ENCODE measurements around the gene DTNBP1.

DTNBP1 gene

DNA sequence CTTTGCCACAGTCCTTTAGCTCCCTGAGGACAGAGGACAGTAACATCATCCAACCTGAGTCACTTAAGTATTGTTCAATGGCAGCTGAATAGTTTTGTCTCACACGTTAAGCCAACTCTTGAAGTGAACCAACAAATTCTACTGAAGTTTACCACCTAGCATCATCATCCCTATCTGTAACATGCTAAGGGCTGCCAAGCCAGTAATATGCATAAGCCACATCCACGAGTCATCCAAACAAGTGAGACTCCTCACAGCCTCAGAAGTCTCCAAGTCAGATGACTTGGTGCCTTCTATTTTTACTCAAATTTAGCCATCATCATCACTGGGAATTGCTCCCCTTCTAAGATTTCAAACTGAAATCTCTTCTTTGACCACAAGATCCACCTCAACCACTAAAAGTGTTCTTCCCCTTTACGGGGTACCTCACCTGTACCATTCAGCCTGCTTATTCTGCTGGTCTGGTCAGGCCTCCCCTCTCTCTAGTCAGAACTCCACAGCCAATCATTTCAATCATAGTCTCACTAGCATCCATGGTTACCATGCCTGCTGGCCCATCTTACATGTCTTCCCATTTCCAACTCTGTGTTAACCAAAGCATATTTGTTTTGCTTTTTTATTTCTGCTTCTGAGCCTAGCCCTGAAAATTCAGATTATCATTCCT is 73.7 kb downstream of the DTNBP1 start:
- DNase-seq (ENCODE audit: low spot score) = peak; percentile 79

DNA sequence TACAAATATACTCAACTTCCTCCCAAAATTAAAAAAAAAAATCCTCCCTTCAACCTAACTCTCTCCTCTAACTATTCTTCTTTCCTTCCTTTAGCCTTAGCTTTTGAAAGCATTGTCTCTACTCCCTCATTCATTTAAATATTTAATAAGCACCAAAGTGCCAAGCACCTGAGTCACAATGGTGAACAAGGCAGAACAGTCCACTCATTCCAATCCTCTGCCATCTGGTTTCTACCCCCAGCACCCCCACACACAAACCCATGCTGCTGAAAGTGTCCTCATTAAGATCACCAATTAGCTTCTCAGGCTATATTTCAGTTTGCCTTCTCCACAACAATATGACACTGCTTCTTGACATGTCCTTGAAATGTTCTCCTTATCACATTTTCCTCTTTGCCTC is 76.3 kb downstream of the DTNBP1 start:
- peak; percentile 38 for DNase-seq (ENCODE audit: low spot score)

DNA sequence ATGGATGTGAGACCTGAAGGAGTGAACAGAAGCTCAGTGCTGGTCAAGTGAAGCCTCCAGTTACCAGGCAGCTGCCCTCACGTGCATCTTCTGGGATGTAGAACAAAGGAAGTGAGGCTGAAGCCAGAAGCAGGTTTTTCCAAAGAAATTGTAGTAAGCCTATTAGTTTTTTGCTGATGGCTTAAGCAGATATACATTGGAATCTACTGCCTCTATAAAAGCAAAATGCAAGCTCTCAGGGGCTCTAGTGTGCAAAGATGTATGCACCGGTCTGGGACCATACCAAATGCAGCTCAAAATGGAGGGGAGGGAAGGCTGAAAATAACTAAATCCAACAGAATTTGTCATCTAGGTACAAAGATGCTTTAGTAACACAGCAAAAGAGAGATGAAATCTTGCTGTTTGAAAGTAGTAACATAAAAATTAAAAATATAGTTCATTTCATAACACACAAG is 77.0 kb downstream of the DTNBP1 start:
- DNase-seq (ENCODE audit: low spot score) = no peak

DNA sequence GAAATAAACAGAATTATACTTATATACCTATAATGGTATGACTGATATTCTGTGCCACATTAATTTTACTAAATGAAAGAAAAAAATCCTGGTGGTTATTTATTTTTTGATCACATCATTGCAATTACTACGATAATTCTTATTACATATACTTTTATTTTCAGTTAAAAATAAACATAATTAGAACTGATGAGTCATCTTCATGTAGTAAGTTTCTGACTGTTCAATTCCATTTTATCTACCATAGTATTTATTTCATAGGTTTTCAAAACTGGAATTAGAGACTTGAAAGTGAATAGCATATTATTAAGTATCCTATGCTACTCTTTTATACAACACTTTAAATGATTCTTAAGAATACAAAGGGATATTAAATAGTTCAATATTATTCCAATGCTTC is 80.3 kb downstream of the DTNBP1 start:
- DNase-seq (ENCODE audit: low spot score) = no peak

DNA sequence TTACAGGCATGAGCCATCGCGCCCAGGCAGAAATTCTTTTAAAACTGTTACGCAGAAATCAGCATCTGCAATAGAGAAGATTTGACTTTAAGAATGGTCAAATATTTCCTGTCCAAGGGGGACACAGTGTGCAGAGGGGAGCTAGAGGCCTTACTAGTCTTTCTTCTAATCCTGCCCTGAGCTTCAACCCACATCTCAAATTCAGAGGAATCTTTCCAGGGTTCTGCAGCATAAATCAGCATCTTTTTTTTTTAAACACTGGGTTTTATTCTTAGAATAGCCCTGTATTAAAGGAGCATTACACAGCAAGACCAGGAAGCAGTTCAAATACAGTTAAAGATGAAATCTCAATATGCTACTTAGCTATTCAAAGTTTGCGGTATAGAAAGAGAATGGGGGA is 81.1 kb downstream of the DTNBP1 start:
- DNase-seq (ENCODE audit: low spot score) = no peak

DNA sequence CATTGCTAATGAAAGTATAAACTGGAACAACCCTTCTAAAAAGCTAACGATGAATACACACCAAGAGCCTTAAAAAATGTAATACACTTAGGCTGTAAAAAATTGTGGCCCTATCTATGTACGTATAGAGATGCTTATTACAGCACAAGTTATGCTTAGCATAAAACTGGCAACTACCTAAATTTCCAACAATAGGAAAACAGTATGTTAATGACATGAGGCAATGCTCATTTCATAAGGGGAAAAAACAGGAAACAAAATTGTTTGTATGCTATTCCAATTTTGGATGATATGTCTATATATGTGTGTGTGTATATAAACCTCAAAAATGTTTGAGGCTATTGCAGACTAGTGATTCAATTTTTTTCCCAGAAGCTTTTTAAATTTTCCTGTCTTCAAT is 82.5 kb downstream of the DTNBP1 start:
- DNase-seq (ENCODE audit: low spot score) = no peak

DNA sequence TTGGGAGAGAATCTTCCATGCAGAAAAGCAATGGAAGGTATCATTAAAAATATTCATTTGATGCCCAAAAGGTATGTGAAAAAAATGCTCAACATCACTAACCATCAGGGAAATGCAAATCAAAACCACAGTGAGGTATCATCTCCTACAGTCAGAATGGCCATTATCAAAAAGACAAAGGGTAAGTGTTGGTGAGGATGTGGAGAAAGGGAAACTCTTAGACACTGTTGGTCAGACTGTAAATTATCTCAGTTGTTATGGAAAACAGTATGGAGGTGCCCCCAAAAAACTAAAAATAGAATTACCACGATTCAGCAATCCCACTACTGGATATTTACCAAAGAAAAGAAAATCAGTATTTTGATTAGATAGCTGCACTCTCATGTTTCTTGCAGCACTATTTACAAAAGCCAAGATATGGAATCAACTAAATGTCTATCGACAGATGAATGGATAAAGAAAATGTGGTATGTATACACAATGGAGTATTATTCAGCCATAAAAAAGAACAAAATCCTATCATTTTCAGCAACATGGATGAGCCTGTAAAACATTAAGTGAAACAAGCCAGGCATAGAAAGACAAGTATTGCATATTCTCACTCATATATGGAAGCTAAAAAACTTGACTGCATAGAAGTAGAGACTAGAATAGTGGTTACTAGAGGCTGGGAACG is 84.0 kb downstream of the DTNBP1 start:
- DNase-seq (ENCODE audit: low spot score) = no peak

DNA sequence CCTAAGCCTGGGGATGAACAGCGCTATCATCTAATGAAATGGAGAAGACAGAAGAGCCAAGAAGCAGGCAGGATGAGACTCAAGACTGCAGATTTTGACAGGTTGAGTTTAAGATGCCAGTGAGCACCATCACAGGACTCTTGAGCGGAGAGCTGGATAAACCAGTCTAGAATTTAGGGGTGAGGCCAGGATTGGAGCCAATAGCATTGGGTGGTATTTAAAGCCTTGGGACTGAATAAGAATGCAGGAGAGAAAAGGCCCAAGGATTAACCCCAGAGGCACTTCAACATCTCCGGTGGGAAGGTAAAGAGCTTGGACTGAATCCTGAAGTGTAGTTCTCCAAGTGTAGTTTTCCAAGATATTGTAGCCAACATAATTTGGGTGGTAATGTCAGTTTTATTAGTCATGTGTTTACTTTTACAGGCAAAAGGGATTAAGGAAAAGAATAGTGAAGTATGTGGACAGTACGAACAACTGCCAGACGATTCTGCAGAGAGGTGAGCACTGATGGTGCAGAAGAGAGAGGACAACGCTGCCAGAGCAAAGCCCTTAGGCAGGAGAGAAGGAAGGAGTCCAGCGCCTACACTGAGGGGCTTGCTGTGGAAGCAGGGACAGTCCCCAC is 85.2 kb downstream of the DTNBP1 start:
- DNase-seq (ENCODE audit: low spot score) = no peak

DNA sequence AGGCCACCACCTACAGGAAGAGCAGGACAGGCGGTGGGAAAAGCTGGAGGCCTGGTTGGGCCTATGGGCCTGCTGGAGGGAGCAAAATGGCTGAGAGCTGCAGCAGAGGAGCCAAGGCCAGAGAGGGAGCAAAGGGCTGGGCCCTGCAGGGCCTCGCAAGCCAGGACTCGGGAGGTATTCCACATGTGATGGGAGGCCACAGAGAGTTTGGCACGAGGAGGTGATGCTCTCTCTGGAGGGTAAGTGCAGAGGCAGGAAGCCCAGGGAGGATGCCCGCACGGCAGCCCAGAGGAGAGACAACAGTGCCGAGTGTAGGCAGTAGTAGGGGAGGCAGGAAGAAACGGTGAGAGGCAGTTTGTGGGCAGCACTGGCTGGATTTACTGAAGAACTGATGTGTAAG is 85.7 kb downstream of the DTNBP1 start:
- DNase-seq (ENCODE audit: low spot score) = no peak

DNA sequence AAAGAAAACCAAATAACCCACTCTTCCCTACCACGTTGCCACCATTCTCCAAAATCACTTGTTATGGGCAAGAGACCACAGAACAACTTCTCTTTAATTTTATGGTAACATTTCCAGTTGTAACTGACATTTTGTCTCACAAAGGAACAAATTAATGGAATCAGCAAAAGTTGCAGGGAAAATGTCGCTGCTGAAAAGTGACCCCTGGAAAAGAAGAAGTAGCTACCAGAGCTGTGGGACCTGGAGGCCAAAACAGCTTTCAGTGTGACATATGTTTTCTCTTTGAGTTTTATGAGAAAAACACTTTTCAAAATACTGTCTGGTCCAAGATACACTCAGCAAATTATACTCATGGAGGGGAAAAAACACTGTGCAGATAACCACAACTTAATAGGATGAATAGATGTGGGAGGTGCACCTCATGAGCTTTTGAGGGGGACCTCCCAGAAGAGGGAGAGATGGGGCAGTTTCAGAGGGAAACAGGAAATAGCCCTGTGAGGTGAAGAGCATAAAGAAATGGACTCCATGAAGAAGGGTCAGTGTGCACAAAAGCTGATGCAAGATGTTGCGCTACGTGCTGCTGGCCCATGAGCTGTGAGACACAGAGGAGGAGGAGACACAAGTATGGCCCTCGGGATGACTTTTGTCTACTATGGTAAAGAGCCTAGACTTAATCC is 87.3 kb downstream of the DTNBP1 start:
- no peak for DNase-seq (ENCODE audit: low spot score)

DNA sequence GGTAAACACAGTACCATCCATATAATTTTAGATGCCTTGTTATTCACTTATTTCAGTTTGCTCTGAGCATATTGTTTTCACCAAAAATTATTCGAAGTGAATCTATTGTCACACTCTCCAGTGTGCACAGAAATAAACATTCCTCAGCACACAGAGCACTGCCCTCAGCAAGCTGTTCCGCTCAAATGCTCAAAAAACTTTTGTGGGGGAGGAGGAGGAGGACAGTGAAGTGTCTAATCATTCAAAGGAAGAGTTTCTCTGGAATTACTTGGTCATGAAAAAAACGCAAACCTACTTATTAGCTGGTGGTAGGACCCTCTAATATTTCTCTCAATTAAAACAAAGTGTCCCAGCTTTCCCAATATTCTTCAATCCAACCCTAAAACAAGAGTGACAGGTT is 88.3 kb downstream of the DTNBP1 start:
- DNase-seq (ENCODE audit: low spot score) = peak; percentile 32

DNA sequence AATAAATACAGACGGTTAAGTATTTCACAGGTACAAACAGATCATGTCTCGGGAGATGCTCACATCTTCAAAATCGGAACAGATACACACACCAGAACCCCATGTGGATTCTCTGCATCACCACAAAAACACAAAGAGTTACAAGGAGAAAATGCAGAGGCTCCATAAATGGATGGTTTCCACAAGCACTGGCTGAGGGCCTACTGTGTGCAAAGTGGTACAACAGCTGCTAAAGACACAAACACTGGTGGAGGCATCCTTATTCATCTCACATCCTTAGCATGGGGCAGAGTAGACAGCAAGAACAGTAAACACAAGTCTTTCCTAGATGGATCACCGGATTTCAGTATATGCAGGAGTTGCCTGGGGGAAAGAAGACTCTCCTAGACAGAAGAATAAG is 88.8 kb downstream of the DTNBP1 start:
- DNase-seq (ENCODE audit: low spot score) = no peak

DNA sequence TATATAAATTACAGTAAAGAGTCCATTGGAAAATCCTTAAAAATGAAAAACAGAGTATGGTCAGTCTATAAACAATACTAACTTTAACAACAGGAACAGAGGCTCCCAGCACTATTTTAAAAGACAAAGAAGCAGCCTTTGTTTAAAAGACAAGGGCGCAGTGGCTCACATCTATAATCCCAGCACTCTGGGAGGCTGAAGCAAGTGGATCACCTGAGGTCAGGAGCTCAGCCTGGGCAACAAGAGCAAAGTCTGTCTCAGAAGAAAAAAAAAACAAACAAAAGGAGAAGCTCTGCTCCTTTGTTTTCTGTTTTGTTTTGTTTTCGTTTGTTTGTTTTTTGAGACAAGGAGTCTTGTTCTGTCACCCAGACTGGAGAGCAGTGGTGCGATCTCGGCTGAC is 89.4 kb downstream of the DTNBP1 start:
- DNase-seq (ENCODE audit: low spot score) = no peak

DNA sequence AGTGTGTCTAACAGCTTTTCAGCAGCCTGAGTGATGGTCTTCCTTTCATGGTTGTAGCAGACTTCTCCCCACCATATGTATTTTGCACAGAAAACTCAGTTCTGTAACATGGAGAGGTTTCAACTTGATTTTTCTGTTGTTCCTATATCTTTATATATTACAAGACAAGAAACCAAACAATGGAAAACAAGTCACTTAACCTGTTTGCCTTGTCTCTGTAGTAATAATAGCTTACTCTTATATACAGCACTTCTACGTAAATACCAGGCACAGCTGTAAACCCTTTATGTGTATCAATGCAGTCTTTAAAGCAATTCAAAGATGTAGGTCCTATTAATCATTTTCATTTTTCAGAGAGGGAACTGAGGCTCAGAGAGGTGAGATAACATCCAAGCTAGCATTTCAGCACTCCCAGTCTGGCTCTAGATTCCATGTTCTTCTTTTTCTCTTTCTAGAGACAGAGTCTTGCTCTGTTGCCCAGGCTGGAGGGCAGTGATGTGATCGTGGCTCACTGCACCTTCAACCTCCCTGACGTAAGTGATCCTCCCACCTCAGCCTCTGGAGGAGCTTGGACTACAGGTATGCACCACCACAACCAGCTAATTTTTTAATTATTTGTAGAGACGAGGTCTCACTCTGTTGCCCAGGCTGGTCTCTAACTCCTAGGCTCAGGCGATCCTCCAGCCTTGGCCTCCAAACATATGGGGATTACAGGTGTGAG is 90.4 kb downstream of the DTNBP1 start:
- DNase-seq (ENCODE audit: low spot score) = no peak

DNA sequence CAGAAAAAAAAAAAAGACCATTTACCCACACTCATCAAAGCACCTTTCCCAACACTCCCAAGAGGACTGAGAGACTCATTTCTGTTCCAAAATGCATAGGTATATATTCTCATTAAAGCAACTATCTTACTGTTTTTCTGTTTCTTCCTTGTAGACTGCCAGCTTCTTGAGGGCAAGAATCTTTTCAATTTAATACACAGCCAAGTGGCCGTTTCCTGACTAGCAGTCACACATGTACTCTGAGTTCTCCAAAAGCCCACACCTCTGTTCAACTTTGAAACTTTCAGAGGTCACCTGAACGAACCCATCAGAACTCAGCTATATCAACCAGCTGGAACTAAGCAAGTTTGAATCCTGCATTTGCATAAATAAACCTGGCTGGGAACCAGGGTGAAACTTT is 92.7 kb downstream of the DTNBP1 start:
- DNase-seq (ENCODE audit: low spot score) = no peak

DNA sequence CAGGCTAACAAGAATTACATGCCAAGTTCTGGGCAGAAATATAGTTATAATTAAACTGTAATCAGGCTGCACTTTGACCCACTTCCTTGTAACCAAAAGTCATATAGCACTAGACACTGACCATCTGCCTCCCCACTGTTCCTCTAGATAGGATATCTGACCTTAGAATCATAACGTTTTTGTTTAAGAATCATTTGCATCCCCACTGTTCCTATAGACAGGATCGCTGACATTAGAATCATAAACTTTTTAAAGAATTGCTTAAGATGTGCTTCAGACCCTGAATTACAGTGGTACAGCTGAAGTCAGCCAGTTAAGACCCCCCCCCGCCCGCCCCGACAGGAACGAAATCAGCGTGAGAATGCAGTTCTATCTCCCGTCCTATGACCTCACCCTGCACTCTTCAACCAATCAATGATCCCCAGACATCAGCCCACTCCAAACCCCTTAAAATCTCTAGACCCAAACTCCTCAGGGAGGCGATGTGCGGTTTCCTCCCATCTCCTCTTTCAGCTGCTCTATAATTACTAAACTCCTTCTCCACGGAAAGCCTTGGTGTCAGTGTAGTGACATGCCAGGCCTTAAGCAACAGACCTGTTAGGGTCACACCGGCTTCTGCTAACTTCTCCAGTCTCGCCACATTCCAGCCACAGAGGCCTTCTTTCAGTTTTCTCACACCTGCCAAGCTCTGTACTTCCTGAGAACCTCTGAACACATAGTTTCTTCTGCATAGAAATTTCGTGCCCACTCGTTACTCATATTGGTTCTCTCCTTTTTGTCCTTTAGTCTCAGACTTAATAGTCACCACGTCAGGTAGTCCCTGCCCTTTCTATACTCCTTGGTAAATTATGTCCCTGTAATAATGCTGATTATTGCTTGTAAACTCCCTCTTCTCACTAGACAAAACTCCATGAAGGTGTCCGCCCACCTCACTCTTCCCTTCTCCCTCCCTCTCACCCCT is 93.5 kb downstream of the DTNBP1 start:
- DNase-seq (ENCODE audit: low spot score) = no peak

DNA sequence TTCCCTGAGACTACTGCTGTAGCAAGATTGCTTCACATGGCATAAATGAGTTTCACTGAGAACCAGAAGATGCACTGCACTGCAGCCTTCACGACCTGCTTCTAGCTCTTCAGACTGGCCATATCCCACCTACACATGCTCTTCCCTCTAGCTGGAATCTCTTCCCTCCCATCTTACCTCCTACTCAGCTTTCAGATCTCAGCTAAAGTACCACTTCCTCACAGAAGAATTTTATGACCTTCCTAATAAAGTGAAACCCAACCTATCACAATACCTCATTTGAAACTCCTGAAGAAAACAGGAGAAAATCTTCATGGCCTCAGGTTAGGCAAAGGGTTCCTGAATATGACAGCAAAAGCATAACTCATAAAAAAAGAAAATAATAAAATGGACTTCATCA is 99.9 kb downstream of the DTNBP1 start:
- no peak for DNase-seq (ENCODE audit: low spot score)

DNA sequence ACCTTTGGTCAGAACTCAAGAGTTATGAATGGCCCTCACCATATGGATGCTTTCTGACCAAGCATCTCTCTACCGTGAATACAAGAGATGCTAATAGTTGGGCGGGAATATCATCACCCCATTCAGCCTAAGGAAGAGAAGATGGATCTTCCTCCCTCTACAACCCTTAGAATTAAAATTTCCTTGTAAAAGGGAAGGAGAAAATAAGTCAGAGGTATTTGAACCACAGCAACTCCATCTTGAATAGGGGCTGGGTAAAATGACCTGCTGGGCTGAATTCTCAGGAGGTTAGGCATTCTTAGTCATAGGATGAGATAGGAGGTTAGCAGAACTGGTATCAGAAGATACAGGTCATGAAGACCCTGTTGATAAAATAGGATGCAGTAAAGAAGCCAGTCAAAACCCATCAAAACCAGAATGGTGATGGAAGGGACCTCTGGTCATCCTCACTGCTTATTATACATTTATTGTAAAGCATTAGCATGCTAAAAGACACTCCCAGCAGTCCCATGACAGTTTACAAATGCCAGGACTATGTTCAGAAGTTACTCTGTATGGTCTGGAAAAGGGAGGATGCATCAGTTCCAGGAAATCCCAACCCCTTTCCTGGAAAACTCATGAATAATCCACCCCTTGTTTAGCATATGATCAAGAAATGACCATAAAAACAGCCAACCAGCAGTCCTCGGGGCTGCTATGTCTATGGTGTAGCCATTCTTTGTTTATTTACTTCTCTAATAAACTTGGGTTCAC is 101.2 kb downstream of the DTNBP1 start:
- DNase-seq (ENCODE audit: low spot score) = no peak

DNA sequence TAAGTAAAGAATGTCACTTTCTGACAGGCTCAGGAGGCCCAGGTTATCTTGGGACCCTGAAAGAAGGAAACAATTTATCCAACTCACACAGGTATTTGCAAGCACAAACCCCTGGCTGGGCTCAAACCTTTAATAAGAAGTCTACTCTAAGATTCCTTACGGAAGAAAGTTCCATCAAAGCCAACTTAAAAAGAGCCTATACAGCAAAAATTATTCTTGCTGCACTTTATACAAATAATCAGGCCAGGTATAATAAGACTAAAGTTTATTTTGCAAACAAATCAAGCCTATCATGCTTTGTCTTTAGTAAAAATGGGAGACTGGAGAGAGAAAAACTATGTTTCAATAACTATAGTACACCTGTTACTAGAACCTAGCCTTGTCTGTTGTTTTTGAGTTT is 102.1 kb downstream of the DTNBP1 start:
- no peak for DNase-seq (ENCODE audit: low spot score)

DNA sequence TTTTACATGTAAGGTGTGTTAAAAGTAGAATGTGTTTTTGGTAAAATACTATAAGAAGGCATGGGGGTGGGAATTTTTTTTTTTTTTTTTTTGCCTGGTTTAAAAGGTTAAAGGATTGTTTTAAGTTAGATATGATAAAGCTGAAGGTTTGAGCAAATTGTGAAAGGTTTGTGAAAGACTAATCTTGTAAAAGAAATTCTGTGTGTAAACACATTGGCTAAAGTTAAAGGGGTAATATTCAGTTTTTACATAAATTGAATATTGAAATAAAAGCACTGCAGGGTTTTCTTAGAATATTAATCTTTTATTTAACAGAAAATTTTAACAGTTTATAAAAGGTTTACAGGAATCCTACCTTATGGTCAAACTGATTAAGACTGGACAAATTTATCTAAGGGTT is 105.7 kb downstream of the DTNBP1 start:
- DNase-seq (ENCODE audit: low spot score) = no peak

Data from kidney tubule cell (primary cell).